ENCODE measurements around the gene ITFG2.

GRCh38 chr12:2792671-2793500 is 19.6 kb upstream of the ITFG2 start:
- no peak for TF ChIP-seq ZNF274 (IDR thresholded peaks at IDR 0.05; ENCODE audit: low read depth, low read length)
- no peak for TF ChIP-seq YY1 (IDR thresholded peaks at IDR 0.05; ENCODE audit: insufficient read depth, insufficient read length)

All from NT2/D1 (cell line).